Measurements from ENCODE around the gene HS6ST3. TPM values are rescaled to one million over a fixed set of nuclear protein-coding genes. Genes with fewer than 3 reads are reported as not detected.

HS6ST3 gene
- total and polyA plus RNA-seq, 9 donors: 0.08 to 0.80 (median 0.15) TPM

DNA sequence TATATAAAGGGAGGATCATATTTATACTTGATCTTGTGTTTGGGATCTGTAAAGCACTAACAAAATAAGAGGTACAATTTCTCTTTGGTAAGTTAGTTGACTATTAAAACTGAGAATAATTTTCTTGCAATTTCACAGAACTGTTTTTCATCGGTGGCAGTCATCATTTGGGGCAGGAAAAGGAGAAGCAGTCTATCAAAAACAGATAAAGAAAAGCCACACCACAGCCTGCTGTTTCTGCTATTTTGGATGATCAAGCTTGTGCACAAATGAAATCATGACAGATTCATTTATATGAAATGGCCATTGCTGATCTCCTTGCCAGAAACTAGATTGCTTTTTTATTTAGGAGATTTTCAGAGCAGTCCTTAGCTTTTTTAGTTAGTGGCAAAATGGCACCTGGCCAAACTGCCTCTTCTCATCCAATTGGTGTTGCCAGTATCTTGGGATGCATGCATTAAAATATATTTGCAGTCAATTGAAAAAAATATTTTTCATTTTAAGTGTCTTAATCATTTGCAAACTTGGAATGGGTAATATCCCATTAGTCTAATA is 326.0 kb downstream of the HS6ST3 start:
- no peaks in the 10 kb centered on the region for H3K36me3 ChIP-seq (ENCODE audit: control insufficient read depth, insufficient read depth, low read length)
- no peaks in the 10 kb centered on the region for H3K4me1 ChIP-seq (ENCODE audit: control insufficient read depth, insufficient read depth, low read length)
- H3K27me3 ChIP-seq (ENCODE audit: control insufficient read depth, insufficient read depth, low read length): no peaks in the 10 kb centered on the region
- H3K9me3 ChIP-seq (replicated peaks; ENCODE audit: control insufficient read depth, low read depth, low read length): no peaks in the 10 kb centered on the region
- no peak overlapping the region for H3K4me3 ChIP-seq (ENCODE audit: low read length)
- WGBS (ENCODE audit: insufficient coverage): no CpG with 5 or more reads among the region's 1 CpG
- peak; percentile 6 for DNase-seq
- H3K27ac ChIP-seq (ENCODE audit: low read length): no peak overlapping the region

- WGBS (ENCODE audit: insufficient coverage): 70% methylated on average over 4 of the region's 6 CpGs
- H3K9me3 ChIP-seq (replicated peaks; ENCODE audit: control insufficient read depth, low read depth, low read length): no peaks in the 10 kb centered on the region
- DNase-seq: no peak
These were observed 328.2 kb downstream of the HS6ST3 start for GRCh38 chr13:96417939-96418685.

GRCh38 chr13:96421314-96421713 is 331.4 kb downstream of the HS6ST3 start:
- Histone ChIP-seq H3K27ac (ENCODE audit: low read length) (no peak overlapping the region), H3K36me3 (ENCODE audit: control insufficient read depth, insufficient read depth, low read length) (no peaks in the 10 kb centered on the region), H3K4me1 (ENCODE audit: control insufficient read depth, insufficient read depth, low read length) (no peaks in the 10 kb centered on the region), H3K27me3 (ENCODE audit: control insufficient read depth, insufficient read depth, low read length) (no peaks in the 10 kb centered on the region), H3K4me3 (ENCODE audit: low read length) (no peak overlapping the region), H3K9me3 (replicated peaks; ENCODE audit: control insufficient read depth, low read depth, low read length) (no peaks in the 10 kb centered on the region)
- no peak for DNase-seq

More at GRCh38 chr13:96417939-96418685, 328.2 kb downstream of the HS6ST3 start:
- Histone ChIP-seq H3K27ac (ENCODE audit: low read length) (no peak overlapping the region), H3K4me3 (ENCODE audit: low read length) (no peak overlapping the region), H3K4me1 (ENCODE audit: control insufficient read depth, insufficient read depth, low read length) (no peaks in the 10 kb centered on the region), H3K27me3 (ENCODE audit: control insufficient read depth, insufficient read depth, low read length) (no peaks in the 10 kb centered on the region), H3K36me3 (ENCODE audit: control insufficient read depth, insufficient read depth, low read length) (no peaks in the 10 kb centered on the region)

- no peak overlapping the region for H3K27ac ChIP-seq (ENCODE audit: low read length)
- DNase-seq: no peak
- no peaks in the 10 kb centered on the region for H3K9me3 ChIP-seq (replicated peaks; ENCODE audit: control insufficient read depth, low read depth, low read length)
- H3K36me3 ChIP-seq (ENCODE audit: control insufficient read depth, insufficient read depth, low read length): no peaks in the 10 kb centered on the region
- H3K4me1 ChIP-seq (ENCODE audit: control insufficient read depth, insufficient read depth, low read length): no peaks in the 10 kb centered on the region
- H3K4me3 ChIP-seq (ENCODE audit: low read length): no peak overlapping the region
- WGBS (ENCODE audit: insufficient coverage): 66% methylated on average over 2 of the region's 4 CpGs
- H3K27me3 ChIP-seq (ENCODE audit: control insufficient read depth, insufficient read depth, low read length): no peaks in the 10 kb centered on the region
These were observed 332.1 kb downstream of the HS6ST3 start for GRCh38 chr13:96422002-96422401.

DNA sequence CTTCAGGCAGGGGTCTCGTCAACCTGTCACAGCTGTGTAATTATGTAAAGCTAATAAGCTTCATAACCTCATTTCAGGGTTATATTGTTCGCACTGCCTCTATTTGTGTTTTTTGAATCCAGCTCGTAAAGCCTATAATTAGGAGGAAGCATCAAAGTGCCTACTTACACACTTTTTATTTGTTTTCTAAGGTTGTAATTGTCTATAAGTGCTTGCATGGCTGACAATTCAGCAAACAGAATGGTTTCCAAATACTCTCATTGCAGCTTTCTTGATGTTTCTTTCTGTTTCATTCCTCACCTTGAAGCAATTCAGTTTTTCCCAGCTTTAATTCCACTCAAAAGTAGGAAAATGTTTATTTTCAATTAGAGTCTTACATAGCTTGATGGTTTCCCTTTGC is 336.3 kb downstream of the HS6ST3 start:
- Histone ChIP-seq H3K9me3 (replicated peaks; ENCODE audit: control insufficient read depth, low read depth, low read length) (no peaks in the 10 kb centered on the region), H3K27me3 (ENCODE audit: control insufficient read depth, insufficient read depth, low read length) (no peaks in the 10 kb centered on the region), H3K27ac (ENCODE audit: low read length) (no peak overlapping the region), H3K36me3 (ENCODE audit: control insufficient read depth, insufficient read depth, low read length) (no peaks in the 10 kb centered on the region), H3K4me3 (ENCODE audit: low read length) (no peak overlapping the region), H3K4me1 (ENCODE audit: control insufficient read depth, insufficient read depth, low read length) (no peaks in the 10 kb centered on the region)
- DNase-seq: no peak
- no CpG with 5 or more reads among the region's 3 CpGs for WGBS (ENCODE audit: insufficient coverage)

GRCh38 chr13:96428911-96429310 is 339.0 kb downstream of the HS6ST3 start:
- H3K9me3 ChIP-seq (replicated peaks; ENCODE audit: control insufficient read depth, low read depth, low read length): no peaks in the 10 kb centered on the region
- 96% methylated on average over 4 of the region's 5 CpGs for WGBS (ENCODE audit: insufficient coverage)
- H3K27ac ChIP-seq (ENCODE audit: low read length): no peak overlapping the region
- no peaks in the 10 kb centered on the region for H3K36me3 ChIP-seq (ENCODE audit: control insufficient read depth, insufficient read depth, low read length)
- no peaks in the 10 kb centered on the region for H3K27me3 ChIP-seq (ENCODE audit: control insufficient read depth, insufficient read depth, low read length)
- no peak overlapping the region for H3K4me3 ChIP-seq (ENCODE audit: low read length)
- DNase-seq: no peak
- no peaks in the 10 kb centered on the region for H3K4me1 ChIP-seq (ENCODE audit: control insufficient read depth, insufficient read depth, low read length)

- no peaks in the 10 kb centered on the region for H3K4me1 ChIP-seq (ENCODE audit: control insufficient read depth, insufficient read depth, low read length)
- WGBS (ENCODE audit: insufficient coverage): no CpG with 5 or more reads among the region's 5 CpGs
- no peak overlapping the region for H3K4me3 ChIP-seq (ENCODE audit: low read length)
- no peak for DNase-seq
- no peaks in the 10 kb centered on the region for H3K9me3 ChIP-seq (replicated peaks; ENCODE audit: control insufficient read depth, low read depth, low read length)
- no peaks in the 10 kb centered on the region for H3K36me3 ChIP-seq (ENCODE audit: control insufficient read depth, insufficient read depth, low read length)
- H3K27ac ChIP-seq (ENCODE audit: low read length): no peak overlapping the region
- no peaks in the 10 kb centered on the region for H3K27me3 ChIP-seq (ENCODE audit: control insufficient read depth, insufficient read depth, low read length)
These were observed 341.2 kb downstream of the HS6ST3 start for GRCh38 chr13:96431044-96431581.

GRCh38 chr13:96444676-96445075 is 354.8 kb downstream of the HS6ST3 start:
- Histone ChIP-seq H3K4me3 (ENCODE audit: low read length) (no peak overlapping the region), H3K36me3 (ENCODE audit: control insufficient read depth, insufficient read depth, low read length) (no peaks in the 10 kb centered on the region), H3K27me3 (ENCODE audit: control insufficient read depth, insufficient read depth, low read length) (no peaks in the 10 kb centered on the region), H3K9me3 (replicated peaks; ENCODE audit: control insufficient read depth, low read depth, low read length) (no peaks in the 10 kb centered on the region), H3K27ac (ENCODE audit: low read length) (no peak overlapping the region), H3K4me1 (ENCODE audit: control insufficient read depth, insufficient read depth, low read length) (no peaks in the 10 kb centered on the region)
- no peak for DNase-seq
- WGBS (ENCODE audit: insufficient coverage): no CpG with 5 or more reads among the region's 3 CpGs

GRCh38 chr13:96449920-96450319 is 360.0 kb downstream of the HS6ST3 start:
- H3K9me3 ChIP-seq (replicated peaks; ENCODE audit: control insufficient read depth, low read depth, low read length): no peaks in the 10 kb centered on the region
- H3K36me3 ChIP-seq (ENCODE audit: control insufficient read depth, insufficient read depth, low read length): no peaks in the 10 kb centered on the region
- no peak for DNase-seq
- H3K4me3 ChIP-seq (ENCODE audit: low read length): no peak overlapping the region
- no CpG with 5 or more reads among the region's 1 CpG for WGBS (ENCODE audit: insufficient coverage)
- no peak overlapping the region for H3K27ac ChIP-seq (ENCODE audit: low read length)
- H3K4me1 ChIP-seq (ENCODE audit: control insufficient read depth, insufficient read depth, low read length): no peaks in the 10 kb centered on the region
- no peaks in the 10 kb centered on the region for H3K27me3 ChIP-seq (ENCODE audit: control insufficient read depth, insufficient read depth, low read length)

DNA sequence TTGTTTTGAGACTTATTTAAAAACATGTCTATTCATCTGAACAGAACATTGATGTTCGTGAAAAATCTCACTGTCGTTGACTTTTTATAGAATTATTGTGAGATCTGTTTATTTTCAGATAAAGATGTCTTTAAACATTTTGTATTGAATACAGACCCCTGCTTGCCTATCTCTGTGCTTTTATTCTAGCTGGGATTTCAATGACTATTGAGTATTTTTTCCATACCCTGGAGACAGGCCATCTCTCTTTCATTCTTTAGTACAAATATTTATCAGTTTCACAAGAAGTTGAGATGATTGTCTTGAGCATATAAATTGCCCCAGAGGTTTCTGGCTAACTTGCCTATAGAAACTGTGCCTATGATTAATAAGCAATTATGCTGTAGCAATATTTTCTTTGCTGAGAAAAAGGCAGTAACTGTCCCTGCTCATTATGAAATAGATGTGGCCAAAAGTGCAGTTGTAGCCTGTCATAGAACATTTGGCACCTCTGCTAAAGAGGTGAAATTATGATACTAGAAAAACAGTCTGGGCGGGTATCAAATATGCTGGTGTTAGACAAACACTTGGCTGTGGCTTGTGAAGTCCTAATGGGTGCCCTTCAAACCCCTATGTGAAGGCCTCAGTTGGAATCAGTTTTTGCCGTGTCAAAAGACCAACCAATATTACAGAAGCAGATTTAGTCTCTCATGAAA is 360.6 kb downstream of the HS6ST3 start:
- no peaks in the 10 kb centered on the region for H3K36me3 ChIP-seq (ENCODE audit: control insufficient read depth, insufficient read depth, low read length)
- no peaks in the 10 kb centered on the region for H3K9me3 ChIP-seq (replicated peaks; ENCODE audit: control insufficient read depth, low read depth, low read length)
- DNase-seq: no peak
- H3K4me1 ChIP-seq (ENCODE audit: control insufficient read depth, insufficient read depth, low read length): no peaks in the 10 kb centered on the region
- H3K4me3 ChIP-seq (ENCODE audit: low read length): no peak overlapping the region
- H3K27ac ChIP-seq (ENCODE audit: low read length): no peak overlapping the region
- no peaks in the 10 kb centered on the region for H3K27me3 ChIP-seq (ENCODE audit: control insufficient read depth, insufficient read depth, low read length)
- no CpG with 5 or more reads among the region's 4 CpGs for WGBS (ENCODE audit: insufficient coverage)
